ENCODE results near the gene CDR2L. TPM values are rescaled to one million over a fixed set of nuclear protein-coding genes. Genes with fewer than 3 reads are reported as not detected.

The CDR2L gene
- 10 to 100 TPM in 2 of 10 donors, 1 to 10 TPM in 8; 5.7 to 10.8 (median 8.0) TPM for polyA plus RNA-seq (ENCODE audit: insufficient read length in 10 of 10)
- long read RNA-seq, donor 1, transcript CDR2L-201 (5 exons, 3,536 nt): major isoform, 5 of 5 reads
- long read RNA-seq, donor 1, partial matches to known transcripts: 0 of 5 reads
- long read RNA-seq, donor 1, other reads (novel, unspliced or antisense): 0 of 5 reads
- long read RNA-seq, donor 2: 0 reads
- long read RNA-seq, donor 3: 0 reads
- long read RNA-seq, donor 4, partial matches to known transcripts: 0 of 3 reads
- long read RNA-seq, donor 4, other reads (novel, unspliced or antisense): 0 of 3 reads
- long read RNA-seq, donor 5, partial matches to known transcripts: 8 of 9 reads
- long read RNA-seq, donor 5, other reads (novel, unspliced or antisense): 0 of 9 reads
- long read RNA-seq, donor 6, partial matches to known transcripts: 0 of 2 reads
- long read RNA-seq, donor 6, other reads (novel, unspliced or antisense): 0 of 2 reads
- long read RNA-seq, donor 7, partial matches to known transcripts: 0 of 1 reads
- long read RNA-seq, donor 7, other reads (novel, unspliced or antisense): 0 of 1 reads
- long read RNA-seq, donor 8: 0 reads
- long read RNA-seq, donor 9: 0 reads

DNA sequence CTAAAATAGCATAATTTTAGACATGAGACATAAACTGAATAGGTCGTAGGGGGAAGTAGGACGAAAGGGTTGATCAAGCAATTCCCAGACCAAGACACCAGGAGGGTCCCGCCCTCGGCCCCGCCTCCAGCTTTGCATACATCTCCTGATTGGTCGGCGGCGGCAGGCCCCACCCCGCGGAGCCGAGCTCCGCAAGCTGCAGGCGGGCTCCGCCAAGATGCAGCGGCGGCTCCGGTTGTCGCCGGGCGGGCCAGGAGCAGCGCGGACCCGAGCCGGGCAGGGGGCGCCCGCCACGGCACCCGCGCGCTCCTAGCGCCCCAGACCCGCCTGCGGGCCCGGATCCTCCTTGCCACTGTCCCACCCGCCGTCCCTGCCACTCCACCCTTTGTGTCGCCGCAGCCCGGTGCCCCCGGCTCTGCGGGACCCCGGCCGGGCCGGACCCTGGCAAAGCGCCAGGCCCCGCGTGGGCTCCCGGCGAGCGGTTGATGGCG lies at the start of gene CDR2L:
CDR2L (plus strand) TSS at position 215 of the 491 bp plus-strand sequence. CDS start 412 bp downstream, outside the sequence.
- peak; percentile 94 to 98 (median 97) for DNase-seq

DNA sequence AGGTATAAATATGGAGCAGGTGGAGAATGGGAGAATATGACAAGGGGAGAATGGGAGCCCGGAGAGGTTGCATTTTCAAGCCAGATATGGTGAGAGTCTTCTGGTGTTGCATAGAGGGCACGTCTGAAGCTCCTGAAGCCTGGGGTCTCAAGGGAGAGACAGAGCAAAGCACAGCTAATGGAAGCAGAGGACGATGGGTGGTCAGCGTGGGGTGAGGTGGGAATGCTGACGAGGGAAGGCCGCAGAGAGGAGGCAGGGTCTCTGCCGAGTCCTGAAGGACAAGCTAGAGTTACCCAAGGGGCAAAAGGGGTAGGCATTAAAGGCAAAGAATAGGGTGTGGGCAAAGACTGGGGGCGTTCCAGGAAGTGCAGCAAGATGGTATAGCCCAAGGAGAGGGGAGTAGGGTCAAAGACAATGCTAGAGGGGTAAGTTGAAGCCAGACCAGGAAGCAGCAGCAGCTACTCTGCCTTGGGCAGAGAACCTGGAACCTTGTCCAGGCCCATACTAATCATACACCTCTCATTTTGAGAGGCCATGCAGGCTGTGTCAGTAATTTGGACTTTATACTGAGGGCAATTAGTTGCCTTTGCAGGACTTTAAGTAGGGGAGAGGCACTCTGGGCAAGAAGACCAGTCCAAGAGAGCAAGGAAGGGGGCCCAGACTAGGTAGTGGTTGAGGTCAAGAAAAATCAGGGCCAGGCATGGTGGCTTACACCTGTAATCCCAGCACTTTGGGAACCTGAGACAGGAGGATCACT lies 49.1 kb upstream of the CDR2L start:
- DNase-seq: no peak

DNA sequence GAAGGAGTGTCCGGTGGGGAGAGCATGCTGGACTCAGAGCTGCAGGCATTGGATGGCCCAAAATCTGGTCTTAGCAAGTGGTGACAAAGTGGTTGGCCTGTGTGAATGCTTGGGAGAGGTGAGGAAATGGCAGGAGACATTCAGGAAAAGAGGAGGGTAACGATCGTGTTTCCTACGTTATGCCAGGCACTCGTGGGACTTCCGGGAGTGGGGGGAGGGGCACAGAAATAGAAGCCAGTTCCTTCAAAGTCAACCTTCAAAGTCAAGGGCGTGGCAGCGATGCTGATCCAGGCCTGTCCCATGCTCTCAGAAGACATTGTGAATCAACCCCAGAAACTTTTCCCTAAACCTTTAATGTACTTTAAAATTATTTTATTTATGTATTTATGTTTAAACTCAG lies 47.9 kb upstream of the CDR2L start:
- no peak for DNase-seq

DNA sequence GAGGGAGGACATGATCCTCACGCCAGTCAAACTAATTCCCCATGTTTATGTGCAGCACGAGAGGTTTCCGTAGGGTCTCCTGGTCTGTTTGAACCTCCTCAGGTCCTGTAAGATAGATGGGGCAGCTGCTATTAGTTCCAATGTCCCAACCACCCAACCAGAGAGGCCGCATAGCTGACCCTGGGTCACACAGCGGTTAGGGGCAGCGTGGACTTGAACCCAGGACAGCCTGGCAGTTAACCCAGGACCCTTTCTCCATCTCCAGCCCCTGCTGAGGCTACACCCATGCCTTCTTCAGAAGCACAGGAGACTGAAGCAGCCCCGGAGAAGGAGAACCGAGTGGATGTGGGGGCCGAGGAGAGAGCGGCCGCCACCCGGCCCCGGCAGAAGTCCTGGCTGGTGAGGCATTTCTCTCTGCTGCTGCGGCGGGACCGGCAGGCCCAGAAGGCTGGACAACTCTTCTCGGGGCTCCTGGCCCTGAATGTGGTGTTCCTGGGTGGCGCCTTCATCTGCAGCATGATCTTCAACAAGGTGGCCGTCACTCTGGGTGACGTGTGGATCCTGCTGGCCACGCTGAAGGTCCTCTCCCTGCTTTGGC lies 46.2 kb upstream of the CDR2L start:
- DNase-seq: no peak

DNA sequence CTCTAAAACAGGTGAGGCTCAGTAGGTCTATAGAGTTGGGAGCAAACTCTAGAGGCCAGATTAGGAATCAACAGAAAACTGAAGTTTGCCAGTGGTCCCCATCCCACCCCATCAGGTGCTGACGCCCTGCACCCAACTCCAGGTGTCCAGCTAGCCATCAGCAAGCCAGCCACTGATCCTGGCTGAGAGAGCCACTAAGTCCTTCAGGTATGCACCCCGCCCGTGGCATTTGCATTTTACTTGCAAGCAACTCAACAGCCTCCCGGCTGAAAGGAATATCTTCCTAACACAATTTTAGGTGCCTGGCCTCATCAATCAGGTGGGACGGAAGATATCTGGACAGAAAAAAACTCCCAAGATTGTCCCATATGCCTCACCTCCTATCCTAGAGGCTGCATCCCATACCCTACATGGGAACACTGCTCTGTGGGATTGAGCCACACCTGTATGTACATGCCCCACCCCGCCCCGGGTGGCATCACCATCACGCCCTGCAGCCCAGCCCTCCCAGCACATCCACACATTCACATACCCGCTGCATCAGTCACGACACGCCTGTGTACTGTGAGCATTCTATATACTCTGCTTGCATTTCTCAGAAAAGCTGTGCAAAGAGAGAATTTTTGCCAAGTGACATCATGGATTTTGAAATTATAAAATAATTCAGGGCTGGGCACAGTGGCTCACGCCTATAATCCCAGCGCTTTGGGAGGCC lies 43.5 kb upstream of the CDR2L start:
- no peak for DNase-seq

DNA sequence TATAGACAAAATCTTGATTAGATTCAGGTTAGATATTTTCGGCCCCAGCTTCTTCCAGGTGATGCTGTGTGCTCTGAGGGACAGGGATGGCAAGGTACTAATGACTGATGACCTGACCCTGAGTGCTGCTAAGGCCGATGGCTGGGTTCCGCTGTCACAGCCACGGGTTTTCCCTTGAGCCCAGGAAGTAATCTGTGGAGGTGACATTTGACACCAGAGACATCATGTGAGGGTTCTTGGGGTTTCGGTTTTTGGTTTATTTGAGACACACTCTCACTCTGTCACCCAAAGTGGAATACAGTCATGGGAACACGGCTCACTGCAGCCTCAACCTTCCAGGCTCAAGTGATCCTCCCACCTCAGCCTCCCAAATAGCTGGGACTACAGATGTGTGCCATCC lies 41.9 kb upstream of the CDR2L start:
- DNase-seq: no peak

DNA sequence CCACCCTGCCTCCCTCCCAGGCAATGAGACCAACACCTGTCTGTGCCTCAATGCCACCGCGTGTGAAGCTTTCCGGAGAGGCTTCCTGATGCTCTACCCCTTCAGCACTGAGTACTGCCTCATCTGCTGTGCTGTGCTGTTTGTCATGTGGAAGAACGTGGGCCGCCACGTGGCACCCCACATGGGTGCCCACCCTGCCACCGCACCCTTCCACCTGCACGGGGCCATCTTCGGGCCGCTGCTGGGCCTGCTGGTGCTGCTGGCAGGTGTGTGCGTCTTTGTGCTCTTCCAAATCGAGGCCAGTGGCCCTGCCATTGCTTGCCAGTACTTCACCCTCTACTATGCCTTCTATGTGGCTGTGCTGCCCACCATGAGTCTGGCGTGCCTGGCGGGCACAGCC lies 40.8 kb upstream of the CDR2L start:
- DNase-seq: no peak

DNA sequence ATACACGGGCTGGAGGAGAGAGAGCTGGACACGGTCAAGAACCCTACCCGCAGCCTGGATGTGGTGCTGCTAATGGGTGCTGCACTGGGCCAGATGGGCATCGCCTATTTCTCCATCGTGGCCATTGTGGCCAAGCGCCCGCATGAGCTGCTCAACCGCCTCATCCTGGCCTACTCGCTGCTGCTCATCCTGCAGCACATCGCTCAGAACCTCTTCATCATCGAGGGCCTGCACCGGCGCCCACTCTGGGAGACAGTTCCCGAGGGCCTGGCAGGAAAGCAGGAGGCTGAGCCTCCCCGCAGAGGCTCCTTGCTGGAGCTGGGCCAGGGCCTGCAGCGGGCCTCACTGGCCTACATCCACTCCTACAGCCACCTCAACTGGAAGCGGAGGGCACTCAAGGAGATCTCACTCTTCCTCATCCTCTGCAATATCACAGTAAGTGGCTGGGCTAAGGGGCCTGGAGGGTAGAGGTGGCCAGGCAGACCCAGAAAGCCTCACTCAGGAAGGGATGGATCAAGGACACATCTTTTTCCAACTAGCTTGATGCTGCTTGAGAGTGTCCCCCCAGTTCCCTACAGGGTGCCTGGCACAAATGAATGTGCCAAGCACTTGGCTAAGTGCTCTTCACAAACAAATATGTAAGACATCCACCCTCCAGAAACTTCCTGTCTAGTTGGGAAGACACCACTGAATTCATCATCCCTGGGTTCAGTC lies 40.2 kb upstream of the CDR2L start:
- DNase-seq: no peak

DNA sequence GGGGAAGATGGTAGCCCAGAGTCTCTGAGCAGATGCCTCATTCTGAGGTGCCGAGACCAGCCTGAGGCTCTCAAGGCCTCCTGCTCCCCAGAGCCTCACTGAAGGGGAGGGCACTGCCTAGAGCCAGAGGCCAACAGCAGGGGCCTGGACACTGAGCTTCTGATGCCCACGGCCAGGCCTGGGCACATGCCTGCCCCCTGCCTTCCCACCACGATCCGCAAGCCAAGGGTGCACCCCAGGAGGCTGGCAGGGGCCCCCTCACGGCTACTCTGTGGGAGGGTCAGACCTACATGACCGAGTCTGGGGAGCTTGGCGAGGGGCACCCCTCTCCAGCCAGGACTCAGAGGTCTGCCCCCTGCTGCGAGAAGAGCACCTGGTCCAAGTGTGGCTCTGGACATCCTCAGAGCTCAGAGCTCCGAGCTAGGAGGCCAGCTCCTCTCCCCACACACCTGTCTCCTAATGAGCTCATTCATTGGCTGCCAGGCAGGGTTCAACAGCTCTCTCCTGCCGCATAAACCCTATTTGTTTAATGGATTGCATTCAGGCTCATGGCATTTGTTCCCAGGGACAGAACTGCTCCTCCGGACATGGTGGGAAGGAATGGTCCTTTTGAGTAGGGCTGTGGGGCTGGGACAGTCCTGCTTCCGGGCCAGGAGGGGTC lies 37.8 kb upstream of the CDR2L start:
- no peak for DNase-seq

DNA sequence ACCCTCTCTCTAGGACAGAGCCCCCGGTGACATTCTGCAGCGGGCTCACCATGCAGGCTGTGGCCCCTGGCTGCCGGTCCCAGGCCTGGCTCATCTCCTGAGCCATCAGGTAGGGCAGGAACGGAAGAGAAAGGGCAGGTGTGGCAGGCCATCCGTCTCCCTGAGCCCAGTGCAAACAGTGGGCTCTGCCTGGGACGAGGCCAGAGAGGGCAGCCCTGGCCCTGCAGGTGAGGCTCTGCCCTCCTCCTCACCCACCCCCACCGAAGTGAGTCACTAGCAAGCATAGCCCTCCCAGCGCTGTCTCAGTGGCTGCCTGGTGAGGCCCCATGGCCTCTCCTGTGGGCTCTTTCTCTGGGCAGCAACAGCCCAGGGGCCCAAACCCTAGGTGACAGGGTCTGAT lies 37.2 kb upstream of the CDR2L start:
- DNase-seq: no peak

DNA sequence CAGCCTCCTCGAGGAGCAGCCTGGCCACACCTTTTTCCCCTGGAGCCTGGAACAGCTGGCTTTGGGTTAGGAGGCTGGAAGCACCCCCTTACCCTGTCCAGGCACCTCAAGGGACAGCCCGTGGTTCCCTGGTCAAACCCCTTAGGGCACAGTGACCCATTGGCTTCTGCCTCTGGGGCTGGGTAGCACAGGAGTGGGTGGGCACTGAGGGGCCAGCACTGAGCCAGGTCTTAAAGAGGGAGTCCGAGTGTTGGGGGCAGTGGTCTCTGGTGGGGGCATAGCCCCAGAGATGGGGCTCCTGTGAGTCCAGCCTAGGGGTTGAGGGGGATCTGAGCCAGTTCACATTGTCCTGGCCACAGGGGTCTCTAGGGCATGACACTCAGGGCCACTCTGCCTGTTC lies 36.4 kb upstream of the CDR2L start:
- no peak for DNase-seq

DNA sequence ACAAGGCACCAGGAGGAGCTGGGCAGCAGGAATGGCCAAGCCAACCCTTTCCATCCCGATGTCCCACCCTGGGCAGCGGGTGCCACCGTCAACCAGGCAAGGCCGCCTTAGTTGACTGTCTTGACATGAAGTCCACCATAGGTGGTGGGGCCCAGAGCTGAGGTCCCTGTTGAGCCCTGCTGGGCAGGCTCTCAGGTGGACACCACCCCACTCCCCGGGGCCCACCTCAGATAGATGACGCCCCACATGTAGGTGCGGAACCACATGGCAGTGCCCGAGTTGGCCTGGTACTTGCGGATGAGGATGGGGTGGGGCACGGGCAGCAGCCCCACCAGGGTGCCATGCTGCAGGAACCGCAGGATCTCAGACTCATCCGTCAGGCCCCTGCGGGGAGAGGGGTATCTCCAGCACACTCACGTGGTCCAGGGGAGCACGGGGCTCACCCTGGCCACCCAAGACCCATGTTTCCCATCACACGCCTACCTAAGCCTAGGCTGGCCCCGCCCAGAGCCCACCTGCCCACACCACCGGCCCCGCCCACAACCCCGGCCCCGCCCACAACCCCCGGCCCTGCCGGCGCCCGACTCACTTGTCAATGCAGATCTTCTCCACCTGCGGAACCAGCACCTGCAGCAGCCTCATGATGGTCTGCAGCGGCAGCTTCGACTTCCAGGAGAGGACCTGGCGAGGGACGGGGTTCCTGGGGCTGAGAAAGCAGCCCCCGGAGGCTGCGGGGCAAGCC lies 35.6 kb upstream of the CDR2L start:
- no peak for DNase-seq

DNA sequence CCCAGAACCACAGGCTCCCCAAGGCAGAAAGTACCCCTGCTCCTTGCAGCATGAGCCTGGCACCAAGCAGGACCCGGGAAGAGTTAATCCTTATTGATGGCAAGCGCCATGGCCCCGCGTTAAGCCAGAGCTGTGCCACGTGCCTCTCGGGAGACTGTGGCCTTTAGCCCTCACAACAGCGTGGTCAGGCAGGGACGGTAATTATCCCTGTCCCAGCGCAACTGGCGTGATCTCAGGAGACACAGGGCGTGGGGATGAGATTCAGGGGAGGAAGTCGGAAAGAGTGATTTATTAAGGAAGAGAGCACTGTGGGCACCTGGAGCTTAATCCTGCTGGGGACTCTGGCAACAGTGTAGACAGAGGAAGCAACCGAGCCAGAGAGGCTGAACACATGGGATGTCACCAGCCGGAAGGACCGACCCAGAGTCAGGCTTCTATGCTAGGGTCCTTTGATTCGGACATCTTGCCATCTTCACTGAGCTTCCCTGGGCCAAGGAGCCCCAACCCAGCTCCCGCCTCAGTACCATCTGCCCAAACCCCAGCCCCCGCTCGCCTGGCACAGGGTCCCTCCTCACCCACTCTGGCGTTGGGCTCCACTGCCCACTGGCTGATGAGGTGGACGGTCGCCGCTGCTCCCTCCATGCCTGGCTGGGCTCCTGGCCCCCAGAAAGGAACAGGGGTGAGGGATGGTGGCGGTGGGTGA lies 34.9 kb upstream of the CDR2L start:
- no peak for DNase-seq

DNA sequence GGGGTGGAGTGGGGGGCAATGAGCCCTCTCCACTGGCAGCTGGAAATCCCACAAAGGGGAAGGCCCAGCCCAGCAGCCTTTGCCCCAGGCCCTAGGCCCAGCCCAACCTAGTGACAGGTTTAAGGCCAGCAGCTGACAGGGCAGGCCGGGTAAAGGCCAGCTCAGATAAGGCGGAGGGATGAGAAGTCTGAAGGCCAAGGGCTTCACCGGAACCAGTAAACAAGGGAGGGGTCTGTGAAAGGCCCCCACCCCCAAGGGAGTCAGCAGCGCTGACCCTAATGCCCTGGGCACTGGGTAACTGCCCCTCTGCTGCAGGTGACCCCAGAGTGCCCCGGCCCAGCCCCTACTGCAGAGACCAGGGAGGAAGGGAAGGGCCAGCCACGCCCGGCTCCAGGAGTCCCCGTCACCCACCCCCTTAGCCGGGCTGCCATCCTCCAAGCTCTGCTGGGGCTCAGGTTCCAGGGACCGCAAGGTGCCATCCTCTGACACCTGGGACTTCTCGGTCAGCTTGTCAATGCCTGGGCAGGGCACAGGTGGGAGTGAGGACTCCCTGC lies 34.2 kb upstream of the CDR2L start:
- DNase-seq: no peak

DNA sequence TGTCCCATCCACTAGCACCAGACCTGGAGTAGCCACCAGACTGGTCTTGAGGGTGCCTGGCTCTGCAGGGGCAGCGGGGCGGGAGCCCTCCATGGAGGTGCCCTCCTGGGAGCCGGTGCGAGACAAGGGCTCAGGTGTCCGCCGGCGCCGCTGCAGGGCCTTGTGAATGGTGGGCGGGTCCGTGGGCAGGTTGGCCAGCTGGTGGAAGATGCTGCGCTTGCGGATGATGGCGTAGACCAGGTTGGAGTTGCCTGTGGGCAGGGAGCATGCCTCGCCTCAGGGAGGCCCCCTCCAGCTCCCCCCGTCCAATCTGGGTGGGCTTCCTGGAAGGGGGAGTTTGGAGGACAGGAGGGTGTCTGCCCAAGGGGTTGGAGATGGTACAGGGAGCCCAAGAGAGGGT lies 33.3 kb upstream of the CDR2L start:
- no peak for DNase-seq

DNA sequence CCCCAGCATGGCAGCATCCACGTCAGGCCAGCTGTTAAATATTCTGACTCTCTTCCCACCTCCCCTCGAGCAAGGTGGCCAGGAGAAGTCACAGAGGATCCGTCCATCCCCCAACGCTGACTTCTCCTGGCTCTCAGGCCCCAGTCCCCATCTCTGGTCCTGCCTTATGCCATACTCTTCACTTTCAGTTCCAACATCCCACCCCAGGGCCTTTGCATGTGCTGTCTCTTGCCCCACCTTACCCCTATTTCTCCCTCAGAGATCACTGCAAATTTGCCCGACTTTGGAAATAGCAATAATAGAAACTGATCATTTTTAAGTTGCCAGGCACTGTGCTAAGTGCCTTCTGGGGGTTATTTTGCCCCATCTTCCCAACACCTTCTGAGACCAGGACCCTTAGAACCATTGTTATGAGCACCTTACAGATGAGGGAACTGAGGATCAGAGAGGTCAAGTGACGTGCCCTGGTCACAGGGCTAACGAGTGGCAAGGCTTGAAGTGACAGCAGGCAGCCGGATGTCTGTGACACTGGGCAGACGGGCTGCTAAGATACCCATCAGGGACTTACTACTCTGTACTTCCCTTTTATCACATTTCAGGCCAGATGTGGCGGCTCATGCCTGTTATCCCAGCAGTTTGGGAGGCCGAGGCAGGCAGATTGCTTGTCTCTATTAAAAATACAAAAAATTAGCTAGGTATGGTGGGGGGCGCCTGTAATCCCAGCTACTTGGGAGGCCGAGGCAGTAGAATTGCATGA lies 32.6 kb upstream of the CDR2L start:
- DNase-seq: no peak

DNA sequence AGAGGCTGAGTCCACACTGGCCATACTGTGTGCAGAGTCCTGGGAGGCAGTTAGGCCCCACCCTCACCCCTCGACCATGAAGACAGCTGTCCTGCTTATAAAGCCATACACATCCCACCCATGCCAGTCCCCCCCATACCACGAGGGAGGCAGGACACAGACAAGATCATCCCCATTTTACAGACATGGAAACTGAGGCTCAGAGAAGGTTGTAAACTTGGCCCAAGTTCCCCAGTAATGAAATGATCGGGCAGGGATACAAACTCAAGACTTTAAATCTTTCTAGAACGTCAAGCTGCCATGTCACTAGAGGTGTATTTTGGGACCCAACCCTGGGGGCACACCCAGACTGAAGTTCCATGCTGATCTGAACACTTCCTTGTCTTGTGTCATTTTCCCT lies 31.3 kb upstream of the CDR2L start:
- DNase-seq: no peak
